Measurements from ENCODE around the gene FAM24B. TPM values are rescaled to one million over a fixed set of nuclear protein-coding genes. Genes with fewer than 3 reads are reported as not detected.
"Not testable (repeated sequence)": the region's sequence is repeated elsewhere in the genome, so short reads cannot be mapped to it uniquely, and the experiment has no call there.

FAM24B gene
- total RNA-seq, 2 experiments from 2014 or later: 9.3 to 11.0 TPM

- H3K27me3 Mint-ChIP-seq (ENCODE audit: low read depth): no peaks in the 10 kb centered on the region
- H3K4me1 Mint-ChIP-seq (ENCODE audit: low read depth): peaks cover 36% of the 10 kb centered on the region
- ATAC-seq (no peak), DNase-seq (no peak)
- ChIA-PET CTCF (no interaction called here), POLR2A (interaction anchor here (0.7 kb wide), 1 partner anchor 34 kb away, joined by 4 read pairs; no protein-coding TSS in a partner anchor)
- H3K9me3 Mint-ChIP-seq (ENCODE audit: insufficient read depth): peaks cover 18% of the 10 kb centered on the region
- H3K36me3 Mint-ChIP-seq (ENCODE audit: low read depth): peaks cover 63% of the 10 kb centered on the region
- H3K4me3 Mint-ChIP-seq: no peak overlapping the region
- H3K27ac Mint-ChIP-seq: no peak overlapping the region
These were observed 3.4 kb downstream of the FAM24B start for GRCh38 chr10:122875843-122876466.

GRCh38 chr10:122871947-122872346 is 7.4 kb downstream of the FAM24B start:
- H3K4me1 Mint-ChIP-seq (ENCODE audit: low read depth); CTCF ChIA-PET; POLR2A ChIA-PET; DNase-seq; H3K4me3 Mint-ChIP-seq; H3K27ac Mint-ChIP-seq; H3K27me3 Mint-ChIP-seq (ENCODE audit: low read depth); ATAC-seq: not testable (repeated sequence)
- Mint-ChIP-seq H3K9me3 (ENCODE audit: insufficient read depth) (peaks cover 18% of the 10 kb centered on the region), H3K36me3 (ENCODE audit: low read depth) (peaks cover 64% of the 10 kb centered on the region)

GRCh38 chr10:122868768-122869167 is 10.6 kb downstream of the FAM24B start:
- H3K9me3 Mint-ChIP-seq (ENCODE audit: insufficient read depth); DNase-seq; POLR2A ChIA-PET; ATAC-seq; CTCF ChIA-PET; H3K4me3 Mint-ChIP-seq; H3K4me1 Mint-ChIP-seq (ENCODE audit: low read depth); H3K27me3 Mint-ChIP-seq (ENCODE audit: low read depth); H3K27ac Mint-ChIP-seq: not testable (repeated sequence)
- H3K36me3 Mint-ChIP-seq (ENCODE audit: low read depth): peaks cover 45% of the 10 kb centered on the region

GRCh38 chr10:122866757-122867482 is 12.5 kb downstream of the FAM24B start:
- H3K27me3 Mint-ChIP-seq (ENCODE audit: low read depth); CTCF ChIA-PET; H3K27ac Mint-ChIP-seq; DNase-seq; H3K9me3 Mint-ChIP-seq (ENCODE audit: insufficient read depth); H3K4me1 Mint-ChIP-seq (ENCODE audit: low read depth); POLR2A ChIA-PET; ATAC-seq; H3K4me3 Mint-ChIP-seq: not testable (repeated sequence)
- H3K36me3 Mint-ChIP-seq (ENCODE audit: low read depth): peaks cover 35% of the 10 kb centered on the region

GRCh38 chr10:122864901-122865300 is 14.5 kb downstream of the FAM24B start:
- H3K9me3 Mint-ChIP-seq (ENCODE audit: insufficient read depth): no peaks in the 10 kb centered on the region
- H3K27ac Mint-ChIP-seq: no peak overlapping the region
- peaks cover 25% of the 10 kb centered on the region for H3K36me3 Mint-ChIP-seq (ENCODE audit: low read depth)
- ATAC-seq: no peak
- H3K4me1 Mint-ChIP-seq (ENCODE audit: low read depth): peaks cover under 1% of the 10 kb centered on the region
- H3K4me3 Mint-ChIP-seq: no peak overlapping the region
- ChIA-PET CTCF (no interaction called here), POLR2A (interaction anchor here (0.6 kb wide), 1 partner anchor 717 kb away, joined by 3 read pairs; no protein-coding TSS in a partner anchor)
- no peak for DNase-seq
- no peaks in the 10 kb centered on the region for H3K27me3 Mint-ChIP-seq (ENCODE audit: low read depth)

GRCh38 chr10:122864194-122864592 is 15.2 kb downstream of the FAM24B start:
- H3K4me1 Mint-ChIP-seq (ENCODE audit: low read depth): no peaks in the 10 kb centered on the region
- no peaks in the 10 kb centered on the region for H3K27me3 Mint-ChIP-seq (ENCODE audit: low read depth)
- H3K9me3 Mint-ChIP-seq (ENCODE audit: insufficient read depth): no peaks in the 10 kb centered on the region
- ChIA-PET CTCF (no interaction called here), POLR2A (interaction anchor here (0.6 kb wide), 1 partner anchor 53 kb away, joined by 3 read pairs; no protein-coding TSS in a partner anchor)
- DNase-seq (no peak), ATAC-seq (no peak)
- no peak overlapping the region for H3K27ac Mint-ChIP-seq
- H3K36me3 Mint-ChIP-seq (ENCODE audit: low read depth): peaks cover 21% of the 10 kb centered on the region
- H3K4me3 Mint-ChIP-seq: no peak overlapping the region

GRCh38 chr10:122863216-122864193 is 15.9 kb downstream of the FAM24B start:
- Mint-ChIP-seq H3K36me3 (ENCODE audit: low read depth) (peaks cover 24% of the 10 kb centered on the region), H3K4me1 (ENCODE audit: low read depth) (no peaks in the 10 kb centered on the region), H3K4me3 (no peak overlapping the region), H3K9me3 (ENCODE audit: insufficient read depth) (no peaks in the 10 kb centered on the region), H3K27me3 (ENCODE audit: low read depth) (no peaks in the 10 kb centered on the region), H3K27ac (no peak overlapping the region)
- CTCF ChIA-PET: no interaction called here
- DNase-seq (no peak), ATAC-seq (no peak)
- POLR2A ChIA-PET: interaction anchor here (0.6 kb wide), 1 partner anchor 54 kb away, joined by 3 read pairs; no protein-coding TSS in a partner anchor

- POLR2A ChIA-PET: no interaction called here
- DNase-seq: no peak
- H3K4me1 Mint-ChIP-seq (ENCODE audit: low read depth): no peaks in the 10 kb centered on the region
- CTCF ChIA-PET: no interaction called here
- ATAC-seq: no peak
- H3K36me3 Mint-ChIP-seq (ENCODE audit: low read depth): peaks cover 15% of the 10 kb centered on the region
- no peak overlapping the region for H3K4me3 Mint-ChIP-seq
- H3K27ac Mint-ChIP-seq: no peak overlapping the region
- no peaks in the 10 kb centered on the region for H3K27me3 Mint-ChIP-seq (ENCODE audit: low read depth)
- H3K9me3 Mint-ChIP-seq (ENCODE audit: insufficient read depth): no peaks in the 10 kb centered on the region
These were observed 17.6 kb downstream of the FAM24B start for GRCh38 chr10:122861711-122862161.

GRCh38 chr10:122859527-122859926 is 19.9 kb downstream of the FAM24B start:
- Mint-ChIP-seq H3K9me3 (ENCODE audit: insufficient read depth) (no peaks in the 10 kb centered on the region), H3K4me3 (no peak overlapping the region), H3K27ac (no peak overlapping the region), H3K27me3 (ENCODE audit: low read depth) (no peaks in the 10 kb centered on the region), H3K4me1 (ENCODE audit: low read depth) (peaks cover 4% of the 10 kb centered on the region), H3K36me3 (ENCODE audit: low read depth) (peaks cover 23% of the 10 kb centered on the region)
- no peak for DNase-seq
- ChIA-PET POLR2A (no interaction called here), CTCF (no interaction called here)
- ATAC-seq: no peak

GRCh38 chr10:122858042-122858441 is 21.3 kb downstream of the FAM24B start:
- Mint-ChIP-seq H3K4me1 (ENCODE audit: low read depth) (peaks cover 18% of the 10 kb centered on the region), H3K36me3 (ENCODE audit: low read depth) (peaks cover 33% of the 10 kb centered on the region)
- H3K27me3 Mint-ChIP-seq (ENCODE audit: low read depth); H3K27ac Mint-ChIP-seq; H3K9me3 Mint-ChIP-seq (ENCODE audit: insufficient read depth); DNase-seq; H3K4me3 Mint-ChIP-seq; POLR2A ChIA-PET; ATAC-seq; CTCF ChIA-PET: not testable (repeated sequence)

- ATAC-seq (no peak), DNase-seq (no peak)
- H3K9me3 Mint-ChIP-seq (ENCODE audit: insufficient read depth): no peaks in the 10 kb centered on the region
- no peak overlapping the region for H3K4me3 Mint-ChIP-seq
- H3K27ac Mint-ChIP-seq: no peak overlapping the region
- CTCF ChIA-PET: no interaction called here
- H3K36me3 Mint-ChIP-seq (ENCODE audit: low read depth): peaks cover 40% of the 10 kb centered on the region
- H3K4me1 Mint-ChIP-seq (ENCODE audit: low read depth): peaks cover 20% of the 10 kb centered on the region
- POLR2A ChIA-PET: no interaction called here
- H3K27me3 Mint-ChIP-seq (ENCODE audit: low read depth): no peaks in the 10 kb centered on the region
These were observed 22.5 kb downstream of the FAM24B start for GRCh38 chr10:122856902-122857301.

- peaks cover 20% of the 10 kb centered on the region for H3K4me1 Mint-ChIP-seq (ENCODE audit: low read depth)
- ATAC-seq (no peak), DNase-seq (no peak)
- H3K27ac Mint-ChIP-seq: no peak overlapping the region
- CTCF ChIA-PET: no interaction called here
- no peaks in the 10 kb centered on the region for H3K27me3 Mint-ChIP-seq (ENCODE audit: low read depth)
- H3K9me3 Mint-ChIP-seq (ENCODE audit: insufficient read depth): no peaks in the 10 kb centered on the region
- H3K4me3 Mint-ChIP-seq: no peak overlapping the region
- POLR2A ChIA-PET: no interaction called here
- H3K36me3 Mint-ChIP-seq (ENCODE audit: low read depth): peaks cover 45% of the 10 kb centered on the region
These were observed 23.6 kb downstream of the FAM24B start for GRCh38 chr10:122855745-122856144.
